Keratinocyte (primary cell): ENCODE data around the gene HOTAIR. TPM values are rescaled to one million over a fixed set of nuclear protein-coding genes. Genes with fewer than 3 reads are reported as not detected.
A peak's percentile ranks its signal among the peaks of the same experiment; 100 is the strongest.

Source experiments
- DNase-seq: peaks from one replicate; pipeline ENCODE4 v3.0.0-alpha.2; 2011; ENCODE audit warnings: low read depth, missing footprints, low spot score
- FAIRE-seq: peaks from 2 replicates; lab custom pipeline; 2011; peaks lifted over from hg19 to GRCh38; lab: Jason Lieb, UNC
- H2AFZ ChIP-seq: 2 replicates; pipeline ENCODE4 v1.6.0; 2012; ENCODE audit warnings: low read length, control low read depth, inconsistent platforms; ENCODE audit not compliant: control insufficient read depth
- H3K27ac ChIP-seq: 2 replicates; pipeline ENCODE4 v1.5.1; 2011; ENCODE audit warnings: low read length; ENCODE audit not compliant: control insufficient read depth, insufficient read depth
- H3K27me3 ChIP-seq: 3 replicates; pipeline ENCODE4 v1.6.0; 2011; ENCODE audit warnings: low read length; ENCODE audit not compliant: control insufficient read depth, insufficient read depth; ENCODE audit errors: extremely low read depth
- H3K36me3 ChIP-seq, 2 experiments: 2 replicates in 1 of 2; 3 replicates in 1 of 2; pipeline ENCODE4 v1.5.1; 2011; ENCODE audit warnings: low read length in 2 of 2, mild to moderate bottlenecking in 1 of 2; ENCODE audit not compliant: control insufficient read depth in 2 of 2, insufficient read depth in 2 of 2; ENCODE audit errors: extremely low read depth in 1 of 2
- H3K4me1 ChIP-seq: 3 replicates; pipeline ENCODE4 v1.5.1; 2011; ENCODE audit warnings: low read length; ENCODE audit not compliant: control insufficient read depth, insufficient read depth; ENCODE audit errors: extremely low read depth
- H3K4me2 ChIP-seq: 3 replicates; pipeline ENCODE4 v1.6.0; 2011; ENCODE audit warnings: low read depth, low read length; ENCODE audit not compliant: control insufficient read depth, insufficient read depth; ENCODE audit errors: extremely low read depth
- H3K4me3 ChIP-seq, 3 experiments: fragments of 200-600 bp in 1 of 3; sonication (generic) in 1 of 3; 2 replicates in 2 of 3; 3 replicates in 1 of 3; pipeline ENCODE4 v1.5.1; 2011 to 2016; ENCODE audit warnings: low read length in 3 of 3, mild to moderate bottlenecking in 3 of 3, control low read depth in 2 of 3, inconsistent platforms in 1 of 3, low read depth in 1 of 3, mixed read lengths in 1 of 3, mixed run types in 1 of 3, moderate library complexity in 1 of 3; ENCODE audit not compliant: control insufficient read depth in 2 of 3, insufficient read depth in 2 of 3; ENCODE audit errors: extremely low read depth in 1 of 3
- H3K79me2 ChIP-seq: 2 replicates; pipeline ENCODE4 v1.6.0; 2012; ENCODE audit warnings: low read length; ENCODE audit not compliant: control insufficient read depth, insufficient read depth
- H3K9ac ChIP-seq: 3 replicates; pipeline ENCODE4 v1.6.0; 2011; ENCODE audit warnings: low read length; ENCODE audit not compliant: control insufficient read depth, insufficient read depth; ENCODE audit errors: extremely low read depth
- H3K9me1 ChIP-seq: 3 replicates; pipeline ENCODE4 v1.6.0; 2011; ENCODE audit warnings: low read length; ENCODE audit not compliant: control insufficient read depth, insufficient read depth; ENCODE audit errors: extremely low read depth
- H3K9me3 ChIP-seq: 2 replicates; pipeline ENCODE4 v1.5.1; 2012; ENCODE audit warnings: low read depth, low read length; ENCODE audit not compliant: control insufficient read depth
- H4K20me1 ChIP-seq: 3 replicates; pipeline ENCODE4 v1.6.0; 2011; ENCODE audit warnings: low read length; ENCODE audit not compliant: control insufficient read depth, insufficient read depth; ENCODE audit errors: extremely low read depth
- CTCF ChIP-seq, 3 experiments: IDR thresholded peaks in 1 of 3; conservative IDR thresholded peaks in 1 of 3; optimal IDR thresholded peaks in 1 of 3; 2 replicates in 2 of 3; 3 replicates in 1 of 3; pipeline versions ENCODE3 to v1.5.1; 2011; ENCODE audit warnings: low read length in 3 of 3, mild to moderate bottlenecking in 3 of 3, moderate library complexity in 2 of 3, control low read depth in 1 of 3, inconsistent platforms in 1 of 3; ENCODE audit not compliant: insufficient read depth in 2 of 3; ENCODE audit errors: extremely low read depth in 1 of 3
- EZH2 ChIP-seq: IDR thresholded peaks from one replicate; pipeline ENCODE4 v1.6.1; 2012; ENCODE audit warnings: inconsistent platforms, mild to moderate bottlenecking, low read length, moderate library complexity
- dilution Hi-C: fragments of 300-500 bp; cut with MboI; formaldehyde crosslinking; loops from one replicate; pipeline ENCODE4 v1.7.0; 2020; ENCODE audit warnings: low sequenced_read_pairs; ENCODE audit not compliant: extremely low pct_ligation_motif_present
- polyA plus RNA-seq, 5 experiments: library from polyadenylated mRNA; depleted of rRNA in 3 of 5; stranded (reverse) in 3 of 5; stranded (forward) in 1 of 5; unstranded in 1 of 5; fragments of >200 nt; gene quantifications; 1 replicate in 1 of 5; 2 replicates in 3 of 5; 3 replicates in 1 of 5; pipeline versions ENCODE4 v1.2.1 to v1.2.3, GENCODE V29; 2011 to 2012; ENCODE audit warnings: missing spikeins in 2 of 5, low read depth in 1 of 5, low replicate concordance in 1 of 5

Gene HOTAIR
- polyA plus RNA-seq, 1 donor (not counting 4 experiments of a cell fraction or from before 2014, with no cell fraction given), result 4.0 TPM

DNA sequence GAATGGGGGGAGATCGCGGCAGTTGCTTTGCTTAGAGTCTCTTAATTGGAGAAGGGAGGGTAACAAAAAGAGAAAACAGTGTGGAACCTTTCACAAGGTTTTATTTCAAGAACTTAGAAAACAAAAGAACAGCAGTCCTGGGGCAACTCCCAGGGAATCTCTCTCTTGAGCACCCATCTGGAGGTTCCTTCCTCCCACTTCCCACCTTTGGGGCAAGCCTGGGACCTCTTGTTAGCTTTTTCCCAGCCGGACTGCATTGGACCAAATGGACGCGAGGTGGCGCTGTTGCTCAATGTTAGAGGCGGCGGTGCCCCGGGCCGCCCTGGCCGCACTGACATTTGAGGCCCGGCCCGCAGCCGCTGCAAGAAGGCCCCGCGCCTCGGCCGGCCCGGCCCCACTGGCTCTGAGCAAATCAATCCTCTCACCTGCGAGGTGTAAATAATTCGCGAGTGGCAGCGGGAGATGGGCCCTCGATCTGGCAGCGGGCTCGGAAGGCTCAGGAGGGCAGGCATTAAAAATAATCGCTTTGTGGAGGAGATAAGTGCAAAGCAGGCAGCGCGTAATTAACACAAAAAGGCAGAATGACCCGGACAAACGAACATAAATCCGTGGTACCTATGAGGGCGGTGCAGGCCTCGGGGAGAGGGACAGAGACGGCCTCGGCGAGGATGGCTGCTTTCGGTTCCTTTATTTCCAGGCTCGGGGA, 31.3 kb upstream of the HOTAIR start:
- Histone ChIP-seq H3K27me3 (no peaks in the 10 kb centered on the region), H3K4me3 (no peak overlapping the region), H3K36me3 (peaks cover 2 to 6% of the 10 kb centered on the region in 2 experiments), H3K79me2 (peaks cover 39% of the 10 kb centered on the region), H4K20me1 (no peaks in the 10 kb centered on the region), H3K4me2 (peak overlapping the region; percentile 35), H3K9me1 (no peaks in the 10 kb centered on the region), H2AFZ (no peak overlapping the region), H3K9ac (peak overlapping the region; percentile 46), H3K9me3 (no peaks in the 10 kb centered on the region), H3K27ac (no peak overlapping the region), H3K4me1 (peaks cover 17% of the 10 kb centered on the region)
- dilution Hi-C loops, result no loop called here
- no peak for TF ChIP-seq EZH2
- TF ChIP-seq CTCF (optimal IDR thresholded peaks at IDR 0.05 in 1 of 3, IDR thresholded peaks at IDR 0.05 in 1 of 3, conservative IDR thresholded peaks at IDR 0.05 in 1 of 3; ENCODE audit: extremely low read depth in 1 of 3, insufficient read depth in 2 of 3, low read length in 3 of 3), result peak; percentile 84 to 93 (median 86)
- no peak for FAIRE-seq
- DNase-seq, result no peak

DNA sequence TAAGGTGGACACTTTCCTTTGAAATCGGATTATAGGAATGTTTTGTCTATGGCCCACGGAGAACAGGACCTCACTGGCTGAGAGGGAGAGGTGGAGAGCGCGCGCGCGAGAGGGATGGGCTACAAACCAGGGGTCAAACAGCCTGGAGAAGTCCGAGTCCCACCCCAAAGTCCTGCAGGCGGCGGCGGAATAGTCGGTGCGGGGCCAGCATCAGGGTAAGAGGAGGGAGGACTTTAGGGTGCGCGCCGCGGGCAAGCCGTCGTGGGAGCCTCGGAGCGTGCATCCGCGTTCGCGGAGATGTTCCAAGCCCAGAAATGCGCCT, 30.7 kb upstream of the HOTAIR start:
- H3K9me3 ChIP-seq, result no peaks in the 10 kb centered on the region
- TF ChIP-seq EZH2 (no peak), CTCF (optimal IDR thresholded peaks at IDR 0.05 in 1 of 3, IDR thresholded peaks at IDR 0.05 in 1 of 3, conservative IDR thresholded peaks at IDR 0.05 in 1 of 3; ENCODE audit: extremely low read depth in 1 of 3, insufficient read depth in 2 of 3, low read length in 3 of 3) (no peak)
- no peak for DNase-seq
- H4K20me1 ChIP-seq, result no peaks in the 10 kb centered on the region
- H3K9me1 ChIP-seq, result no peaks in the 10 kb centered on the region
- H3K27me3 ChIP-seq, result no peaks in the 10 kb centered on the region
- H3K9ac ChIP-seq, result no peak overlapping the region
- FAIRE-seq, result no peak
- no peak overlapping the region for H3K4me3 ChIP-seq
- H3K4me2 ChIP-seq, result no peak overlapping the region
- H3K4me1 ChIP-seq, result peaks cover 20% of the 10 kb centered on the region
- peaks cover 44% of the 10 kb centered on the region for H3K79me2 ChIP-seq
- H3K27ac ChIP-seq, result no peak overlapping the region
- no peak overlapping the region for H2AFZ ChIP-seq
- dilution Hi-C loops, result no loop called here
- H3K36me3 ChIP-seq, result peaks cover 2 to 6% of the 10 kb centered on the region in 2 experiments
